Astrocyte of the spinal cord (primary cell): ENCODE measurements around the gene VPS35L.
"Not testable (repeated sequence)": the region's sequence is repeated elsewhere in the genome, so short reads cannot be mapped to it uniquely, and the experiment has no call there.

Source experiments
- DNase-seq: peaks from one replicate; pipeline ENCODE4 v3.0.0; 2011; ENCODE audit warnings: low read depth, low spot score
- H3K4me3 ChIP-seq: 2 replicates; pipeline ENCODE4 v1.5.1; 2011; ENCODE audit warnings: low read depth, mild to moderate bottlenecking, low read length, moderate library complexity
- CTCF ChIP-seq: IDR thresholded peaks from 2 replicates; pipeline ENCODE4 v1.5.1; 2012; ENCODE audit warnings: low read depth, mild to moderate bottlenecking, low read length, inconsistent platforms
- in situ Hi-C: cut with HindIII; loops from 2 replicates; pipeline ENCODE4 v1.10.0; 2017; ENCODE audit warnings: low sequenced_read_pairs

Gene VPS35L

GRCh38 chr16:19528666-19529065 lies 26.8 kb upstream of the VPS35L start:
- no peak for DNase-seq
- TF ChIP-seq CTCF, result no peak
- no peak overlapping the region for H3K4me3 ChIP-seq
- in situ Hi-C loops, result no loop called here

- no peak for DNase-seq
- H3K4me3 ChIP-seq, result no peak overlapping the region
- in situ Hi-C loops, result no loop called here
- no peak for TF ChIP-seq CTCF
Measured at GRCh38 chr16:19532601-19533000, 22.9 kb upstream of the VPS35L start.

GRCh38 chr16:19540241-19540970 lies 15.1 kb upstream of the VPS35L start:
- in situ Hi-C loops, result no loop called here
- no peak for DNase-seq
- no peak for TF ChIP-seq CTCF
- no peak overlapping the region for H3K4me3 ChIP-seq

GRCh38 chr16:19542138-19542821 lies 13.2 kb upstream of the VPS35L start:
- in situ Hi-C loops, result no loop called here
- no peak for DNase-seq
- H3K4me3 ChIP-seq, result no peak overlapping the region
- no peak for TF ChIP-seq CTCF

GRCh38 chr16:19543278-19543996 lies 12.1 kb upstream of the VPS35L start:
- in situ Hi-C loops, H3K4me3 ChIP-seq, DNase-seq: not testable (repeated sequence)

GRCh38 chr16:19548144-19548543 lies 7.4 kb upstream of the VPS35L start:
- TF ChIP-seq CTCF, result no peak
- in situ Hi-C loops, result no loop called here
- H3K4me3 ChIP-seq, result no peak overlapping the region
- DNase-seq, result no peak

- DNase-seq, result no peak
- no peak for TF ChIP-seq CTCF
- no peak overlapping the region for H3K4me3 ChIP-seq
- in situ Hi-C loops, result no loop called here
Measured at GRCh38 chr16:19549673-19550072, 5.8 kb upstream of the VPS35L start.
